ENCODE data around the gene AZIN2. TPM values are rescaled to one million over a fixed set of nuclear protein-coding genes. Genes with fewer than 3 reads are reported as not detected.

Gene AZIN2
- total RNA-seq, 1 experiment from 2014 or later = 1.5 TPM

DNA sequence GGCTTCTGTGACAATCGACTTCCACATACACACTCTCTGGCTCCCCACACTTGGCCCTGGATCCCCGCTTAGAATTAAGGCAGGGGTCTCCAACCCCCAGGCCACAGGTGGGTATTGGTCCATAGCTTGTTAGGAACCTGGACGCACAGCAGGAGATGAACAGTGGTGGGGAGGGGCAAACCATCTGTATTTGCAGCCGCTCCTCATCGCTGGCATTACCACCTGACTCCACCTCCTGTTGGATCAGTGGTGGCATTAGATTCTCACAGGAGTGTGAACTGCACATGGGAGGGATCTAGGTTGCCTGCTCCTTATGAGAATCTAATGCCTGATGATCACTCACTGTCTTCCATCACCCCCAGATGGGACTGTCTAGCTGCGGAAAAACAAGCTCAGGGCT, 84.9 kb downstream of the AZIN2 start:
- Mint-ChIP-seq H3K9me3 (ENCODE audit: unreplicated experiment) (no peaks in the 10 kb centered on the region), H3K27me3 (ENCODE audit: insufficient read depth, unreplicated experiment) (no peaks in the 10 kb centered on the region), H3K36me3 (ENCODE audit: insufficient read depth, unreplicated experiment) (peaks cover 6% of the 10 kb centered on the region), H3K4me3 (ENCODE audit: unreplicated experiment) (no peak overlapping the region), H3K4me1 (ENCODE audit: low read depth, unreplicated experiment) (peaks cover 13% of the 10 kb centered on the region), H3K27ac (ENCODE audit: unreplicated experiment) (no peak overlapping the region)
- CTCF ChIA-PET = interaction anchor here (0.8 kb wide), 1 partner anchor 13 kb away, joined by 3 read pairs; no protein-coding TSS in a partner anchor
- H3K4me3 ChIP-seq (ENCODE audit: low read depth, low read length) = no peak overlapping the region
- intact Hi-C loops (cut with micrococcal nuclease; ENCODE audit: unreplicated experiment) = no loop called here
- no peak for DNase-seq
- H3K4me1 ChIP-seq = no peaks in the 10 kb centered on the region
- H3K27me3 ChIP-seq (replicated peaks; ENCODE audit: control insufficient read depth, insufficient read depth, low read length) = no peaks in the 10 kb centered on the region
- no peaks in the 10 kb centered on the region for H3K9me3 ChIP-seq
- no TSS peak for BruUV-seq (replicated peaks)
- TF ChIP-seq, protein P1, sequence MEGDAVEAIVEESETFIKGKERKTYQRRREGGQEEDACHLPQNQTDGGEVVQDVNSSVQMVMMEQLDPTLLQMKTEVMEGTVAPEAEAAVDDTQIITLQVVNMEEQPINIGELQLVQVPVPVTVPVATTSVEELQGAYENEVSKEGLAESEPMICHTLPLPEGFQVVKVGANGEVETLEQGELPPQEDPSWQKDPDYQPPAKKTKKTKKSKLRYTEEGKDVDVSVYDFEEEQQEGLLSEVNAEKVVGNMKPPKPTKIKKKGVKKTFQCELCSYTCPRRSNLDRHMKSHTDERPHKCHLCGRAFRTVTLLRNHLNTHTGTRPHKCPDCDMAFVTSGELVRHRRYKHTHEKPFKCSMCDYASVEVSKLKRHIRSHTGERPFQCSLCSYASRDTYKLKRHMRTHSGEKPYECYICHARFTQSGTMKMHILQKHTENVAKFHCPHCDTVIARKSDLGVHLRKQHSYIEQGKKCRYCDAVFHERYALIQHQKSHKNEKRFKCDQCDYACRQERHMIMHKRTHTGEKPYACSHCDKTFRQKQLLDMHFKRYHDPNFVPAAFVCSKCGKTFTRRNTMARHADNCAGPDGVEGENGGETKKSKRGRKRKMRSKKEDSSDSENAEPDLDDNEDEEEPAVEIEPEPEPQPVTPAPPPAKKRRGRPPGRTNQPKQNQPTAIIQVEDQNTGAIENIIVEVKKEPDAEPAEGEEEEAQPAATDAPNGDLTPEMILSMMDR (IDR thresholded peaks at IDR 0.05; ENCODE audit: insufficient read depth in 1 of 2, low read depth in 1 of 2, low read length in 1 of 2, severe bottlenecking in 1 of 2, unreplicated experiment in 1 of 2) = no peak
- POLR2A ChIA-PET = no interaction called here
- H3K36me3 ChIP-seq (ENCODE audit: control insufficient read depth, insufficient read depth, low read length) = no peaks in the 10 kb centered on the region

DNA sequence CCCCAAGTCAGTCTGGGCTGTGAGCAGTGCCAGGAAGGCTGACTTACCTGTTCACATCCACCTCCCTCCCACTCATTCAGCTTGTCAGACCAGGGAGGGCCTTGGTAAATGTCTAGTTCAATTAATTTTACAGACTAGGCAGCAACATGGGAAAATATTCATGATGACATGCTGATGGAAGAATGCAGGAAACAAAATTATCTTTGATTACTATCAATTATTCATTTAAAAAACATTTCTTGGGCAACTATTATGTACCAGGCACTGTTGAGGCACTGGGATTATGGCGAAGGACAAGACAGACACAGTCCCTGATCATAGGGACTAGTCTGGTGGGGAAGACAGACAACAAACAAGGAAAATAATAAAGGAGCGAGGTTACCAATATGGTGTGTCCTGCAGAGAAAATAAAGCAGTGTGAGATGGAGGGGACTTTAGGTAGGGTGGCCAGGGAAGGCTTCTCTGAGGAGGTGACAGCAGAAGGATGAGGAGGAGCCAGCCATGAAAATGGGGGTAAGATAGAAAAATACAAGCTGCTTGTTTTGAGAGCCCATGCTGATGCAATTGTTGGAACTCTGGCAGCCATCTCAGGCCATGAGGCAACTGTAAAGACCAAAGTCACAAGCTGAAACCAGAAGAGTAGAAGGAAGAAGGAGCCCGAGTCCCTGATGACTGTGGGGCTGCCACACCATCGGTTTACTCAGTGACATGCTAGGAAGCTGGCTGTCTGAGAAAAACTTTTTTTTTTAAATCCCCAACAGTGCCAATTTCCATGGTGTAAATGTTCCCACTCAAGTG, 86.9 kb downstream of the AZIN2 start:
- no TSS peak for BruUV-seq (replicated peaks)
- POLR2A ChIA-PET = no interaction called here
- Histone ChIP-seq H3K36me3 (ENCODE audit: control insufficient read depth, insufficient read depth, low read length) (no peaks in the 10 kb centered on the region), H3K4me1 (no peaks in the 10 kb centered on the region), H3K9me3 (no peaks in the 10 kb centered on the region), H3K27me3 (replicated peaks; ENCODE audit: control insufficient read depth, insufficient read depth, low read length) (no peaks in the 10 kb centered on the region), H3K4me3 (ENCODE audit: low read depth, low read length) (no peak overlapping the region)
- Mint-ChIP-seq H3K36me3 (ENCODE audit: insufficient read depth, unreplicated experiment) (peaks cover 6% of the 10 kb centered on the region), H3K27me3 (ENCODE audit: insufficient read depth, unreplicated experiment) (no peaks in the 10 kb centered on the region), H3K27ac (ENCODE audit: unreplicated experiment) (no peak overlapping the region), H3K4me3 (ENCODE audit: unreplicated experiment) (no peak overlapping the region), H3K4me1 (ENCODE audit: low read depth, unreplicated experiment) (peaks cover 13% of the 10 kb centered on the region), H3K9me3 (ENCODE audit: unreplicated experiment) (no peaks in the 10 kb centered on the region)
- intact Hi-C loops (cut with micrococcal nuclease; ENCODE audit: unreplicated experiment) = no loop called here
- TF ChIP-seq, protein P1 (IDR thresholded peaks at IDR 0.05; ENCODE audit: insufficient read depth in 1 of 2, low read depth in 1 of 2, low read length in 1 of 2, severe bottlenecking in 1 of 2, unreplicated experiment in 1 of 2) = no peak
- CTCF ChIA-PET = no interaction called here
- DNase-seq = no peak

DNA sequence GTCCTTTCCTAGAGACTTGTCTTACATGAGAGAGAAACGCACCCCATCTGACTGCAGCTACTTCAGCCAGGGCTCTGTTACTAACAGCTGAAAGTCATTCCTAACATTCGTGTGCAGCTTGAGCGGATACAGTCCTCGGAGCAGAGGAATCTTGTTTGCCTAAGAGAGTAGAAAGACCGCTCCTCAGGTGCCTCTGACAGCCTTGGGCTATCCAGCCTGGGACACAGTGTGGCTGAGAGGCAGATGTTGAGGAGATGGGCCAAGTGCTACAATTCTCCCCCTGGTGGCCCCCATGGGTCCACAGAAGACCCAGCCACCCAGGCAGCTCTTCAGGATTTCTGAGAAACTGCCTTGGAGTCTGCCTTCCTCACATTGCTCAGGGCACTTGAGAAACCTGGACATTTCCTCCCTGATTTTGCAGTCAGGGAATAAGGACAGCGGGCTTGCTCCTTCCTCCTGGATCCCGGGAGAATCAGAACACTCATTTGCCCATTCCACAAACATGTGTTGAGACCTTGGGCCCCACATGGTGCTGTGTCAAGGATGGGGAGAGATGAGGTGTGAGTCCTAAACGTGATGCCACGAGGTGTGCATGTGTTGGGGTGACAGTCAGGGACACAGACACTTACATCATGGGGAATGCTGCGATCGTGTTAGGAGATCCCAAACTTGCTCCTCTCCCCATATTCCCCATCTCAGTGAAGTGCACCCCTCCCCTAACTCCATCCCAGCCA, 87.8 kb downstream of the AZIN2 start:
- CTCF ChIA-PET = no interaction called here
- Mint-ChIP-seq H3K27ac (ENCODE audit: unreplicated experiment) (no peak overlapping the region), H3K4me3 (ENCODE audit: unreplicated experiment) (no peak overlapping the region), H3K36me3 (ENCODE audit: insufficient read depth, unreplicated experiment) (peaks cover 6% of the 10 kb centered on the region), H3K27me3 (ENCODE audit: insufficient read depth, unreplicated experiment) (no peaks in the 10 kb centered on the region), H3K4me1 (ENCODE audit: low read depth, unreplicated experiment) (peaks cover 13% of the 10 kb centered on the region), H3K9me3 (ENCODE audit: unreplicated experiment) (no peaks in the 10 kb centered on the region)
- no peaks in the 10 kb centered on the region for H3K9me3 ChIP-seq
- no peak overlapping the region for H3K4me3 ChIP-seq (ENCODE audit: low read depth, low read length)
- TF ChIP-seq, protein P1 (IDR thresholded peaks at IDR 0.05; ENCODE audit: insufficient read depth in 1 of 2, low read depth in 1 of 2, low read length in 1 of 2, severe bottlenecking in 1 of 2, unreplicated experiment in 1 of 2) = no peak
- intact Hi-C loops (cut with micrococcal nuclease; ENCODE audit: unreplicated experiment) = no loop called here
- H3K4me1 ChIP-seq = no peaks in the 10 kb centered on the region
- POLR2A ChIA-PET = no interaction called here
- no peaks in the 10 kb centered on the region for H3K27me3 ChIP-seq (replicated peaks; ENCODE audit: control insufficient read depth, insufficient read depth, low read length)
- BruUV-seq (replicated peaks) = no TSS peak
- no peaks in the 10 kb centered on the region for H3K36me3 ChIP-seq (ENCODE audit: control insufficient read depth, insufficient read depth, low read length)
- DNase-seq = peak in 1 of 2 experiments; percentile 20

All from Caco-2 (cell line).